ENCODE measurements around the gene PIEZO1.

GRCh38 chr16:88681084-88681680, 103.8 kb downstream of the PIEZO1 start:
- TF ChIP-seq, protein P1, sequence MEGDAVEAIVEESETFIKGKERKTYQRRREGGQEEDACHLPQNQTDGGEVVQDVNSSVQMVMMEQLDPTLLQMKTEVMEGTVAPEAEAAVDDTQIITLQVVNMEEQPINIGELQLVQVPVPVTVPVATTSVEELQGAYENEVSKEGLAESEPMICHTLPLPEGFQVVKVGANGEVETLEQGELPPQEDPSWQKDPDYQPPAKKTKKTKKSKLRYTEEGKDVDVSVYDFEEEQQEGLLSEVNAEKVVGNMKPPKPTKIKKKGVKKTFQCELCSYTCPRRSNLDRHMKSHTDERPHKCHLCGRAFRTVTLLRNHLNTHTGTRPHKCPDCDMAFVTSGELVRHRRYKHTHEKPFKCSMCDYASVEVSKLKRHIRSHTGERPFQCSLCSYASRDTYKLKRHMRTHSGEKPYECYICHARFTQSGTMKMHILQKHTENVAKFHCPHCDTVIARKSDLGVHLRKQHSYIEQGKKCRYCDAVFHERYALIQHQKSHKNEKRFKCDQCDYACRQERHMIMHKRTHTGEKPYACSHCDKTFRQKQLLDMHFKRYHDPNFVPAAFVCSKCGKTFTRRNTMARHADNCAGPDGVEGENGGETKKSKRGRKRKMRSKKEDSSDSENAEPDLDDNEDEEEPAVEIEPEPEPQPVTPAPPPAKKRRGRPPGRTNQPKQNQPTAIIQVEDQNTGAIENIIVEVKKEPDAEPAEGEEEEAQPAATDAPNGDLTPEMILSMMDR (conservative IDR thresholded peaks at IDR 0.05; ENCODE audit: low read depth in 2 of 2): peak; percentile 64 to 84
- TF ChIP-seq, protein P2, sequence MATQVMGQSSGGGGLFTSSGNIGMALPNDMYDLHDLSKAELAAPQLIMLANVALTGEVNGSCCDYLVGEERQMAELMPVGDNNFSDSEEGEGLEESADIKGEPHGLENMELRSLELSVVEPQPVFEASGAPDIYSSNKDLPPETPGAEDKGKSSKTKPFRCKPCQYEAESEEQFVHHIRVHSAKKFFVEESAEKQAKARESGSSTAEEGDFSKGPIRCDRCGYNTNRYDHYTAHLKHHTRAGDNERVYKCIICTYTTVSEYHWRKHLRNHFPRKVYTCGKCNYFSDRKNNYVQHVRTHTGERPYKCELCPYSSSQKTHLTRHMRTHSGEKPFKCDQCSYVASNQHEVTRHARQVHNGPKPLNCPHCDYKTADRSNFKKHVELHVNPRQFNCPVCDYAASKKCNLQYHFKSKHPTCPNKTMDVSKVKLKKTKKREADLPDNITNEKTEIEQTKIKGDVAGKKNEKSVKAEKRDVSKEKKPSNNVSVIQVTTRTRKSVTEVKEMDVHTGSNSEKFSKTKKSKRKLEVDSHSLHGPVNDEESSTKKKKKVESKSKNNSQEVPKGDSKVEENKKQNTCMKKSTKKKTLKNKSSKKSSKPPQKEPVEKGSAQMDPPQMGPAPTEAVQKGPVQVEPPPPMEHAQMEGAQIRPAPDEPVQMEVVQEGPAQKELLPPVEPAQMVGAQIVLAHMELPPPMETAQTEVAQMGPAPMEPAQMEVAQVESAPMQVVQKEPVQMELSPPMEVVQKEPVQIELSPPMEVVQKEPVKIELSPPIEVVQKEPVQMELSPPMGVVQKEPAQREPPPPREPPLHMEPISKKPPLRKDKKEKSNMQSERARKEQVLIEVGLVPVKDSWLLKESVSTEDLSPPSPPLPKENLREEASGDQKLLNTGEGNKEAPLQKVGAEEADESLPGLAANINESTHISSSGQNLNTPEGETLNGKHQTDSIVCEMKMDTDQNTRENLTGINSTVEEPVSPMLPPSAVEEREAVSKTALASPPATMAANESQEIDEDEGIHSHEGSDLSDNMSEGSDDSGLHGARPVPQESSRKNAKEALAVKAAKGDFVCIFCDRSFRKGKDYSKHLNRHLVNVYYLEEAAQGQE (IDR thresholded peaks at IDR 0.05; ENCODE audit: unreplicated experiment): no peak
- no peak for TF ChIP-seq POLR2AphosphoS5 (IDR thresholded peaks at IDR 0.05; ENCODE audit: low read depth)

All from GM23338 (cell line).